Ascending aorta (tissue), 2 donors: ENCODE data around the gene MYMK. TPM values are rescaled to one million over a fixed set of nuclear protein-coding genes. Genes with fewer than 3 reads are reported as not detected.

ENCODE experiments used
- DNase-seq, 2 donors: peaks; one replicate each; pipeline ENCODE4 v3.0.0-alpha.2; 2019; ENCODE audit warnings: low spot score in 2 of 2
- H3K27ac ChIP-seq, 2 donors: fragments of 200-600 bp; sonication (generic); one replicate each; pipeline ENCODE4 v1.5.1; 2016 to 2017; ENCODE audit warnings: mild to moderate bottlenecking in 1 of 2
- H3K27me3 ChIP-seq: fragments of 200-600 bp; sonication (generic); one replicate; pipeline ENCODE4 v1.5.1; 2017
- H3K36me3 ChIP-seq, 2 donors: fragments of 200-600 bp; sonication (generic); one replicate each; pipeline ENCODE4 v1.5.1; 2016
- H3K4me1 ChIP-seq, 2 donors: fragments of 200-600 bp; sonication (generic); one replicate each; pipeline ENCODE4 v1.5.1; 2016 to 2017; ENCODE audit warnings: mild to moderate bottlenecking in 1 of 2
- H3K4me3 ChIP-seq, 2 donors: fragments of 200-600 bp; sonication (generic); one replicate each; pipeline ENCODE4 v1.5.1; 2016 to 2017; ENCODE audit warnings: mild to moderate bottlenecking in 1 of 2
- H3K9me3 ChIP-seq, 2 donors: fragments of 200-600 bp; sonication (generic); one replicate each; pipeline ENCODE4 v1.5.1; 2016
- CTCF ChIP-seq, 3 experiments: fragments of 200-600 bp in 2 of 3; fragments of 450-650 bp in 1 of 3; sonication (generic) in 2 of 3; IDR thresholded peaks; one replicate each; pipeline ENCODE4 v1.5.1; 2016 to 2019; ENCODE audit warnings: antibody characterized with exemption in 3 of 3, mild to moderate bottlenecking in 1 of 3, moderate library complexity in 1 of 3
- intact Hi-C: fragments of 100-400 bp; cut with DNase I; formaldehyde crosslinking; loops from one replicate; pipeline ENCODE4 v1.15.1; 2023
- total RNA-seq: library from RNA; depleted of rRNA; stranded (reverse); fragments of >200 nt; gene quantifications from one replicate; pipeline ENCODE4 v1.1.0, GENCODE V29; 2016

MYMK gene
- total RNA-seq, 1 donor from 2014 or later: not detected

- H3K27me3 ChIP-seq: no peaks in the 10 kb centered on the region
- no peak for TF ChIP-seq CTCF (IDR thresholded peaks at IDR 0.05)
- peaks cover 5 to 13% of the 10 kb centered on the region in 2 donors for H3K36me3 ChIP-seq
- H3K4me3 ChIP-seq: no peak overlapping the region
- H3K4me1 ChIP-seq: peaks cover 6 to 9% of the 10 kb centered on the region in 2 donors
- no peaks in the 10 kb centered on the region for H3K9me3 ChIP-seq
- DNase-seq: no peak
- intact Hi-C loops: no loop called here
- H3K27ac ChIP-seq: no peak overlapping the region
Observed at GRCh38 chr9:133473743-133474142, 51.0 kb downstream of the MYMK start.

GRCh38 chr9:133472753-133473378 is 51.9 kb downstream of the MYMK start:
- H3K4me1 ChIP-seq: peaks cover 0 to under 1% of the 10 kb centered on the region in 2 donors
- no peak overlapping the region for H3K4me3 ChIP-seq
- TF ChIP-seq CTCF (IDR thresholded peaks at IDR 0.05): no peak
- H3K27ac ChIP-seq: no peak overlapping the region
- intact Hi-C loops: no loop called here
- H3K36me3 ChIP-seq: peaks cover 11 to 21% of the 10 kb centered on the region in 2 donors
- no peak for DNase-seq
- no peaks in the 10 kb centered on the region for H3K27me3 ChIP-seq
- no peaks in the 10 kb centered on the region for H3K9me3 ChIP-seq

GRCh38 chr9:133472277-133472645 is 52.5 kb downstream of the MYMK start:
- Histone ChIP-seq H3K4me1 (no peaks in the 10 kb centered on the region), H3K4me3 (no peak overlapping the region), H3K27me3 (no peaks in the 10 kb centered on the region), H3K9me3 (no peaks in the 10 kb centered on the region), H3K36me3 (peaks cover 11 to 21% of the 10 kb centered on the region in 2 donors), H3K27ac (no peak overlapping the region)
- intact Hi-C loops: no loop called here
- TF ChIP-seq CTCF (IDR thresholded peaks at IDR 0.05): no peak
- DNase-seq: no peak

GRCh38 chr9:133471551-133472276 is 53.0 kb downstream of the MYMK start:
- no peak for TF ChIP-seq CTCF (IDR thresholded peaks at IDR 0.05)
- peaks cover 11 to 21% of the 10 kb centered on the region in 2 donors for H3K36me3 ChIP-seq
- no peaks in the 10 kb centered on the region for H3K4me1 ChIP-seq
- no peaks in the 10 kb centered on the region for H3K27me3 ChIP-seq
- H3K27ac ChIP-seq: no peak overlapping the region
- H3K9me3 ChIP-seq: no peaks in the 10 kb centered on the region
- H3K4me3 ChIP-seq: no peak overlapping the region
- DNase-seq: no peak
- intact Hi-C loops: no loop called here

- intact Hi-C loops: no loop called here
- no peaks in the 10 kb centered on the region for H3K4me1 ChIP-seq
- DNase-seq: no peak
- TF ChIP-seq CTCF (IDR thresholded peaks at IDR 0.05): no peak
- H3K4me3 ChIP-seq: no peak overlapping the region
- H3K27ac ChIP-seq: no peak overlapping the region
- peaks cover 11 to 24% of the 10 kb centered on the region in 2 donors for H3K36me3 ChIP-seq
- H3K27me3 ChIP-seq: no peaks in the 10 kb centered on the region
- no peaks in the 10 kb centered on the region for H3K9me3 ChIP-seq
Observed at GRCh38 chr9:133470988-133471387, 53.8 kb downstream of the MYMK start.
